ENCODE data around the gene SPATA6L. TPM values are rescaled to one million over a fixed set of nuclear protein-coding genes. Genes with fewer than 3 reads are reported as not detected.

Gene SPATA6L
- total RNA-seq, 1 experiment from 2014 or later = 1.8 TPM

GRCh38 chr9:4573634-4574389 lies 92.5 kb downstream of the SPATA6L start:
- H3K27ac Mint-ChIP-seq = no peak overlapping the region
- no peaks in the 10 kb centered on the region for H3K27me3 Mint-ChIP-seq (ENCODE audit: low read depth)

GRCh38 chr9:4573176-4573575 lies 93.1 kb downstream of the SPATA6L start:
- Mint-ChIP-seq H3K4me3 (no peak overlapping the region), H3K9me3 (no peaks in the 10 kb centered on the region), H3K4me1 (peaks cover 9% of the 10 kb centered on the region; the same call in 1 of the 2 replicates), H3K27ac (no peak overlapping the region), H3K36me3 (peaks cover 7% of the 10 kb centered on the region; the same call in 1 of the 2 replicates), H3K27me3 (ENCODE audit: low read depth) (no peaks in the 10 kb centered on the region)
- ChIA-PET POLR2A (no interaction called here), CTCF (interaction anchor here (0.6 to 2.2 kb wide), 2 partner anchors 24 to 71 kb away, joined by 3 to 7 read pairs; no protein-coding TSS in a partner anchor)
- DNase-seq (ENCODE audit: low spot score) (no peak), ATAC-seq (no peak)
- TF ChIP-seq NFATC4 (CRISPR knock-in tag; IDR thresholded peaks at IDR 0.05) = no peak
- no peak for TF ChIP-seq ZNF671 (CRISPR knock-in tag; IDR thresholded peaks at IDR 0.05)
- TF ChIP-seq, protein P1, sequence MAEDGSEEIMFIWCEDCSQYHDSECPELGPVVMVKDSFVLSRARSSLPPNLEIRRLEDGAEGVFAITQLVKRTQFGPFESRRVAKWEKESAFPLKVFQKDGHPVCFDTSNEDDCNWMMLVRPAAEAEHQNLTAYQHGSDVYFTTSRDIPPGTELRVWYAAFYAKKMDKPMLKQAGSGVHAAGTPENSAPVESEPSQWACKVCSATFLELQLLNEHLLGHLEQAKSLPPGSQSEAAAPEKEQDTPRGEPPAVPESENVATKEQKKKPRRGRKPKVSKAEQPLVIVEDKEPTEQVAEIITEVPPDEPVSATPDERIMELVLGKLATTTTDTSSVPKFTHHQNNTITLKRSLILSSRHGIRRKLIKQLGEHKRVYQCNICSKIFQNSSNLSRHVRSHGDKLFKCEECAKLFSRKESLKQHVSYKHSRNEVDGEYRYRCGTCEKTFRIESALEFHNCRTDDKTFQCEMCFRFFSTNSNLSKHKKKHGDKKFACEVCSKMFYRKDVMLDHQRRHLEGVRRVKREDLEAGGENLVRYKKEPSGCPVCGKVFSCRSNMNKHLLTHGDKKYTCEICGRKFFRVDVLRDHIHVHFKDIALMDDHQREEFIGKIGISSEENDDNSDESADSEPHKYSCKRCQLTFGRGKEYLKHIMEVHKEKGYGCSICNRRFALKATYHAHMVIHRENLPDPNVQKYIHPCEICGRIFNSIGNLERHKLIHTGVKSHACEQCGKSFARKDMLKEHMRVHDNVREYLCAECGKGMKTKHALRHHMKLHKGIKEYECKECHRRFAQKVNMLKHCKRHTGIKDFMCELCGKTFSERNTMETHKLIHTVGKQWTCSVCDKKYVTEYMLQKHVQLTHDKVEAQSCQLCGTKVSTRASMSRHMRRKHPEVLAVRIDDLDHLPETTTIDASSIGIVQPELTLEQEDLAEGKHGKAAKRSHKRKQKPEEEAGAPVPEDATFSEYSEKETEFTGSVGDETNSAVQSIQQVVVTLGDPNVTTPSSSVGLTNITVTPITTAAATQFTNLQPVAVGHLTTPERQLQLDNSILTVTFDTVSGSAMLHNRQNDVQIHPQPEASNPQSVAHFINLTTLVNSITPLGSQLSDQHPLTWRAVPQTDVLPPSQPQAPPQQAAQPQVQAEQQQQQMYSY (CRISPR knock-in tag; IDR thresholded peaks at IDR 0.05) = no peak
- TF ChIP-seq, protein P2, sequence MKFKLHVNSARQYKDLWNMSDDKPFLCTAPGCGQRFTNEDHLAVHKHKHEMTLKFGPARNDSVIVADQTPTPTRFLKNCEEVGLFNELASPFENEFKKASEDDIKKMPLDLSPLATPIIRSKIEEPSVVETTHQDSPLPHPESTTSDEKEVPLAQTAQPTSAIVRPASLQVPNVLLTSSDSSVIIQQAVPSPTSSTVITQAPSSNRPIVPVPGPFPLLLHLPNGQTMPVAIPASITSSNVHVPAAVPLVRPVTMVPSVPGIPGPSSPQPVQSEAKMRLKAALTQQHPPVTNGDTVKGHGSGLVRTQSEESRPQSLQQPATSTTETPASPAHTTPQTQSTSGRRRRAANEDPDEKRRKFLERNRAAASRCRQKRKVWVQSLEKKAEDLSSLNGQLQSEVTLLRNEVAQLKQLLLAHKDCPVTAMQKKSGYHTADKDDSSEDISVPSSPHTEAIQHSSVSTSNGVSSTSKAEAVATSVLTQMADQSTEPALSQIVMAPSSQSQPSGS (CRISPR knock-in tag; IDR thresholded peaks at IDR 0.05; ENCODE audit: borderline replicate concordance, low read depth) = no peak
- TF ChIP-seq JUN (CRISPR knock-in tag; IDR thresholded peaks at IDR 0.05) = no peak
- TF ChIP-seq TP53 (CRISPR knock-in tag; IDR thresholded peaks at IDR 0.05) = no peak
- TF ChIP-seq ZNF263 (CRISPR knock-in tag; IDR thresholded peaks at IDR 0.05; ENCODE audit: low read depth) = no peak
- no peak for TF ChIP-seq SMAD3 (CRISPR knock-in tag; IDR thresholded peaks at IDR 0.05; ENCODE audit: borderline replicate concordance)
- TF ChIP-seq MYBL2 (CRISPR knock-in tag; IDR thresholded peaks at IDR 0.05) = no peak

More at GRCh38 chr9:4573634-4574389, 92.5 kb downstream of the SPATA6L start:
- TF ChIP-seq, protein P3, sequence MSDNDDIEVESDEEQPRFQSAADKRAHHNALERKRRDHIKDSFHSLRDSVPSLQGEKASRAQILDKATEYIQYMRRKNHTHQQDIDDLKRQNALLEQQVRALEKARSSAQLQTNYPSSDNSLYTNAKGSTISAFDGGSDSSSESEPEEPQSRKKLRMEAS (CRISPR knock-in tag; IDR thresholded peaks at IDR 0.05) = no peak
- TF ChIP-seq, protein P4, sequence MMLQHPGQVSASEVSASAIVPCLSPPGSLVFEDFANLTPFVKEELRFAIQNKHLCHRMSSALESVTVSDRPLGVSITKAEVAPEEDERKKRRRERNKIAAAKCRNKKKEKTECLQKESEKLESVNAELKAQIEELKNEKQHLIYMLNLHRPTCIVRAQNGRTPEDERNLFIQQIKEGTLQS (CRISPR knock-in tag; conservative IDR thresholded peaks at IDR 0.05) = no peak
- TF ChIP-seq, protein P2 (CRISPR knock-in tag; IDR thresholded peaks at IDR 0.05; ENCODE audit: borderline replicate concordance, low read depth) = no peak
- no peak for TF ChIP-seq HMGXB4 (CRISPR knock-in tag; IDR thresholded peaks at IDR 0.05)
- TF ChIP-seq JUN (CRISPR knock-in tag; IDR thresholded peaks at IDR 0.05) = no peak
- no peak for TF ChIP-seq GRHL2 (CRISPR knock-in tag; IDR thresholded peaks at IDR 0.05; ENCODE audit: insufficient replicate concordance, severe bottlenecking)
- no peak for TF ChIP-seq NR2C2 (CRISPR knock-in tag; IDR thresholded peaks at IDR 0.05)
- TF ChIP-seq MYBL2 (CRISPR knock-in tag; IDR thresholded peaks at IDR 0.05) = no peak
- TF ChIP-seq TP53 (CRISPR knock-in tag; IDR thresholded peaks at IDR 0.05) = no peak
- TF ChIP-seq PRRX2 (CRISPR knock-in tag; IDR thresholded peaks at IDR 0.05) = no peak
- TF ChIP-seq SOX15 (CRISPR knock-in tag; IDR thresholded peaks at IDR 0.05) = no peak
- no peak for TF ChIP-seq TEAD1 (CRISPR knock-in tag; IDR thresholded peaks at IDR 0.05)
- ChIA-PET POLR2A (no interaction called here), CTCF (interaction anchor here (2.2 kb wide), 1 partner anchor 25 kb away, joined by 7 read pairs; no protein-coding TSS in a partner anchor)
- DNase-seq (ENCODE audit: low spot score) (no peak), ATAC-seq (peak; percentile 72)
- Mint-ChIP-seq H3K4me1 (peaks cover 9% of the 10 kb centered on the region; the same call in 1 of the 2 replicates), H3K36me3 (peaks cover 7% of the 10 kb centered on the region; the same call in 1 of the 2 replicates), H3K4me3 (no peak overlapping the region), H3K9me3 (no peaks in the 10 kb centered on the region)

All from WTC11 (cell line).